Measurements from ENCODE around the gene MORN3. TPM values are rescaled to one million over a fixed set of nuclear protein-coding genes. Genes with fewer than 3 reads are reported as not detected.
A peak's percentile ranks its signal among the peaks of the same experiment; 100 is the strongest.

The MORN3 gene
- total and polyA plus RNA-seq, 7 donors, result 0.90 to 1.2 TPM; not detected in 5

GRCh38 chr12:121648458-121649028, 20.9 kb downstream of the MORN3 start:
- H3K27ac ChIP-seq, result no peak overlapping the region
- 87 to 93% methylated on average over 11 of the region's 11 CpGs for WGBS, 2 donors
- H3K36me3 ChIP-seq, result no peaks in the 10 kb centered on the region
- no peak for DNase-seq
- H3K4me1 ChIP-seq, result no peaks in the 10 kb centered on the region
- intact Hi-C loops (cut with DNase I), result no loop called here
- H3K27me3 ChIP-seq, result no peaks in the 10 kb centered on the region
- no peaks in the 10 kb centered on the region for H3K9me3 ChIP-seq
- TF ChIP-seq EP300 (IDR thresholded peaks at IDR 0.05), result no peak
- no peak for TF ChIP-seq CTCF (IDR thresholded peaks at IDR 0.05)
- no peak for TF ChIP-seq POLR2AphosphoS5 (IDR thresholded peaks at IDR 0.05)
- no peak for TF ChIP-seq POLR2A (IDR thresholded peaks at IDR 0.05)
- H3K4me3 ChIP-seq, result no peak overlapping the region

- Histone ChIP-seq H3K27me3 (no peaks in the 10 kb centered on the region), H3K36me3 (peaks cover 0 to 18% (median 0%) of the 10 kb centered on the region in 4 donors), H3K4me3 (no peak overlapping the region), H3K9me3 (no peaks in the 10 kb centered on the region), H3K27ac (no peak overlapping the region), H3K4me1 (peaks cover 0 to 7% (median 0%) of the 10 kb centered on the region in 4 donors)
- DNase-seq, result no peak
- WGBS, 2 donors, result 96% methylated on average over 18 of the region's 18 CpGs
- TF ChIP-seq POLR2AphosphoS5 (IDR thresholded peaks at IDR 0.05) (no peak), EP300 (IDR thresholded peaks at IDR 0.05) (no peak), POLR2A (IDR thresholded peaks at IDR 0.05) (no peak), CTCF (IDR thresholded peaks at IDR 0.05) (no peak)
- intact Hi-C loops (cut with DNase I), result no loop called here
These were observed 28.2 kb downstream of the MORN3 start for GRCh38 chr12:121641343-121641630.

- TF ChIP-seq EP300 (IDR thresholded peaks at IDR 0.05), result no peak
- TF ChIP-seq POLR2AphosphoS5 (IDR thresholded peaks at IDR 0.05), result no peak
- no peak for TF ChIP-seq CTCF (IDR thresholded peaks at IDR 0.05)
- no peak for TF ChIP-seq POLR2A (IDR thresholded peaks at IDR 0.05)
These were observed 30.9 kb downstream of the MORN3 start for GRCh38 chr12:121638298-121639202.

GRCh38 chr12:121637231-121637914, 32.1 kb downstream of the MORN3 start:
- Histone ChIP-seq H3K9me3 (no peaks in the 10 kb centered on the region), H3K36me3 (peaks cover 0 to 13% (median 0%) of the 10 kb centered on the region in 4 donors), H3K27me3 (no peaks in the 10 kb centered on the region), H3K4me1 (peaks cover 0 to 17% (median 10%) of the 10 kb centered on the region in 4 donors), H3K27ac (peak overlapping the region in 1 of 4 donors; percentile 20), H3K4me3 (no peak overlapping the region)
- intact Hi-C loops (cut with DNase I), result no loop called here
- TF ChIP-seq CTCF (IDR thresholded peaks at IDR 0.05) (no peak), POLR2A (IDR thresholded peaks at IDR 0.05) (no peak), POLR2AphosphoS5 (IDR thresholded peaks at IDR 0.05) (no peak), EP300 (IDR thresholded peaks at IDR 0.05) (no peak)
- DNase-seq, result no peak
- 54 to 78% methylated on average over 10 of the region's 10 CpGs for whole genome bisulfite sequencing, 2 donors

More at GRCh38 chr12:121638298-121639202, 30.9 kb downstream of the MORN3 start:
- H3K9me3 ChIP-seq, result no peaks in the 10 kb centered on the region
- intact Hi-C loops (cut with DNase I), result no loop called here
- no peak for DNase-seq
- peaks cover 0 to 7% (median 0%) of the 10 kb centered on the region in 4 donors for H3K4me1 ChIP-seq
- H3K27ac ChIP-seq, result no peak overlapping the region
- 93 to 96% methylated on average over 14 of the region's 14 CpGs for WGBS, 2 donors
- no peak overlapping the region for H3K4me3 ChIP-seq
- H3K27me3 ChIP-seq, result no peaks in the 10 kb centered on the region
- peaks cover 0 to 18% (median 0%) of the 10 kb centered on the region in 4 donors for H3K36me3 ChIP-seq
